NB4 (cell line): ENCODE results near the gene TMPRSS9.
A peak's percentile ranks its signal among the peaks of the same experiment; 100 is the strongest.
"Not testable (repeated sequence)": the region's sequence is repeated elsewhere in the genome, so short reads cannot be mapped to it uniquely, and the experiment has no call there.

Experiments
- DNase-seq: peaks from one replicate; pipeline ENCODE4 v3.0.0; 2010; ENCODE audit warnings: low read depth
- H3K4me3 ChIP-seq: one replicate; pipeline ENCODE4 v1.5.1; 2011; ENCODE audit warnings: mild to moderate bottlenecking, low read depth, low read length, moderate library complexity
- CTCF ChIP-seq: IDR thresholded peaks from one replicate; pipeline ENCODE4 v1.5.1; 2012; ENCODE audit warnings: low read depth, low read length
- MYC ChIP-seq: IDR thresholded peaks from 2 replicates; pipeline ENCODE4 v1.6.1; 2011; ENCODE audit warnings: low read depth, low read length
- POLR2A ChIP-seq: IDR thresholded peaks from 2 replicates; pipeline ENCODE4 v1.6.1; 2011; ENCODE audit warnings: mild to moderate bottlenecking; ENCODE audit not compliant: insufficient read length; ENCODE audit errors: extremely low read depth
- TF ChIP-seq, protein P1 (sequence below): IDR thresholded peaks from 2 replicates; pipeline ENCODE4 v1.6.1; 2011; ENCODE audit warnings: low read depth, low read length

The TMPRSS9 gene

DNA sequence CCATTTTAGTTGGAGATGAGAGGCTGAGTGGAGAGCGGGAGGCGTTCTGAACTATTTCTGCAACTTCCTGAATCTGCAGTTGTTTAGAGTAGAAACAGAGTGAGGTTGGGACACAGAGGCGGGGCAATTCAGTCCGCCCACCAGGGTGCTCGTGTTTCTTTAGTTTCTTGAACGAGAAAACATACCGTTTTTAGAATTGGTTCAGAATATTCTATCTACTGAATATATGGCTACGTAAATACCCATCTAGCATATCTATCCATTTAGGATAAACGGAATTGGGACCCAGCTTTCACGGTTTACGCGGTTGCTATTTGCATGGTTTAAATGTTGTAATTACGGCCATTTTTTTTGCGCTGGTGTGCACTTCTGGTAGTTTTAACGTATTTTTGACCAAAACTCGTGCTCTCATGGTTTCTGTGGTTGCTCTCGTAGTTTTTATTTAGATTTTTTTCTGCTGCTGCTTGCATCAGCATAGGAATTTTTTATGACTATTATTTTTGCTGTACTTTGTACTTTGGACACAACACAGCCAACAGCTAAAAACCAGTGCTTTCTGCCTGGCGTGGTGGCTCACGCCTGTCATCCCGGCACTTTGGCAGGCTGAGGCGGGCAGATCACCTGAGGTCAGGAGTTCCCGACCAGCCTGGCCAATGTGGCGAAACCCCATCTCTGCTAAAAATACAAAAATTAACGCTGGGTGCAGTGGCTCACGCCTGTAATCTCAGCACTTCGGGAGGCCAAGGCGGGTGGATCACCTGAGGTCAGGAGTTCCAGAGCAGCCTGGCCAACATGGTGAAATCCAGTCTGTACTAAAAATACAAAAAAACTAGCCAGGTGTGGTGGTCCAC is 34.6 kb downstream of the TMPRSS9 start:
- peak; percentile 82 for DNase-seq
- H3K4me3 ChIP-seq = peak overlapping the region; percentile 64

GRCh38 chr19:2395293-2395829 is 35.3 kb downstream of the TMPRSS9 start:
- not testable (repeated sequence) for H3K4me3 ChIP-seq, DNase-seq

More for the DNA sequence above, 34.6 kb downstream of the TMPRSS9 start:
- TF ChIP-seq POLR2A (peak; percentile 46), CTCF (no peak), MYC (no peak; the same call in 1 of the 2 replicates)
- TF ChIP-seq, protein P1, sequence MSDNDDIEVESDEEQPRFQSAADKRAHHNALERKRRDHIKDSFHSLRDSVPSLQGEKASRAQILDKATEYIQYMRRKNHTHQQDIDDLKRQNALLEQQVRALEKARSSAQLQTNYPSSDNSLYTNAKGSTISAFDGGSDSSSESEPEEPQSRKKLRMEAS = no peak

DNA sequence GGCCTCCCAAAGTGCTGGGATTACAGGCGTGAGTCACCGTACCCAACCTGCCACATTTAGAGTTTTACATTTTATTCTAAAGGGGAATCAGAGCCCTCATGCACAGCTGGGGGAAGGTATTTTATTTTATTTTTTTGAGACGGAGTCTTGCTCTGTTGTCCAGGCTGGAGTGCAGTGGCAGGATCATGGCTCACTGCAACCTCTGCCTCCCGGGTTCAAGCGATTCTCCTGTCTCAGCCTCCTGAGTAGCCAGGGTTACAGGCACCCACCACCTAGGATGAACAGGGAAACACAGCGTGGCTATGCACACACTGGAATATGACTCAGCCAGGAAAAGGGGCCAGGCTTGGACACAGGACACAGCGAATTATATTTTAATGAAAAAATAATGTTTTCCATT is 37.1 kb downstream of the TMPRSS9 start:
- not testable (repeated sequence) for DNase-seq, H3K4me3 ChIP-seq

- no peak for DNase-seq
- no peak for TF ChIP-seq CTCF
- TF ChIP-seq, protein P1 = no peak
- no peak for TF ChIP-seq MYC
- no peak for TF ChIP-seq POLR2A
- H3K4me3 ChIP-seq = no peak overlapping the region
Observed at GRCh38 chr19:2398735-2399305, 38.8 kb downstream of the TMPRSS9 start.

- no peak for DNase-seq
- no peak overlapping the region for H3K4me3 ChIP-seq
- TF ChIP-seq, protein P1 = no peak
- TF ChIP-seq CTCF = no peak
- TF ChIP-seq POLR2A = no peak
- no peak for TF ChIP-seq MYC
Observed at GRCh38 chr19:2399582-2399981, 39.5 kb downstream of the TMPRSS9 start.

GRCh38 chr19:2408247-2408646 is 48.2 kb downstream of the TMPRSS9 start:
- no peak for TF ChIP-seq MYC
- TF ChIP-seq POLR2A = no peak
- TF ChIP-seq, protein P1 = no peak
- no peak for TF ChIP-seq CTCF
- no peak for DNase-seq
- H3K4me3 ChIP-seq = no peak overlapping the region

GRCh38 chr19:2409352-2409912 is 49.4 kb downstream of the TMPRSS9 start:
- TF ChIP-seq, protein P1 = no peak
- no peak for DNase-seq
- no peak overlapping the region for H3K4me3 ChIP-seq
